OCI-LY7 (cell line): Measurements from ENCODE around the gene GALP.
"Not testable (repeated sequence)": the region's sequence is repeated elsewhere in the genome, so short reads cannot be mapped to it uniquely, and the experiment has no call there.

Source experiments
- EZH2phosphoT487 ChIP-seq: fragments of 200-600 bp; sonication (generic); IDR thresholded peaks from 2 replicates; pipeline ENCODE4 v1.6.1; 2018; ENCODE audit warnings: low read depth, borderline replicate concordance, mild to moderate bottlenecking, mixed run types, antibody characterized with exemption, low read length, moderate library complexity, mixed read lengths
- TF ChIP-seq, protein P1 (sequence below): fragments of 200-600 bp; sonication (generic); conservative IDR thresholded peaks from 2 replicates; pipeline ENCODE4 v1.5.1; 2014; ENCODE audit warnings: mild to moderate bottlenecking, antibody characterized with exemption, low read length, moderate library complexity, mixed read lengths

GRCh38 chr19:56175861-56176307 is at the start of gene GALP:
- TF ChIP-seq, protein P1, sequence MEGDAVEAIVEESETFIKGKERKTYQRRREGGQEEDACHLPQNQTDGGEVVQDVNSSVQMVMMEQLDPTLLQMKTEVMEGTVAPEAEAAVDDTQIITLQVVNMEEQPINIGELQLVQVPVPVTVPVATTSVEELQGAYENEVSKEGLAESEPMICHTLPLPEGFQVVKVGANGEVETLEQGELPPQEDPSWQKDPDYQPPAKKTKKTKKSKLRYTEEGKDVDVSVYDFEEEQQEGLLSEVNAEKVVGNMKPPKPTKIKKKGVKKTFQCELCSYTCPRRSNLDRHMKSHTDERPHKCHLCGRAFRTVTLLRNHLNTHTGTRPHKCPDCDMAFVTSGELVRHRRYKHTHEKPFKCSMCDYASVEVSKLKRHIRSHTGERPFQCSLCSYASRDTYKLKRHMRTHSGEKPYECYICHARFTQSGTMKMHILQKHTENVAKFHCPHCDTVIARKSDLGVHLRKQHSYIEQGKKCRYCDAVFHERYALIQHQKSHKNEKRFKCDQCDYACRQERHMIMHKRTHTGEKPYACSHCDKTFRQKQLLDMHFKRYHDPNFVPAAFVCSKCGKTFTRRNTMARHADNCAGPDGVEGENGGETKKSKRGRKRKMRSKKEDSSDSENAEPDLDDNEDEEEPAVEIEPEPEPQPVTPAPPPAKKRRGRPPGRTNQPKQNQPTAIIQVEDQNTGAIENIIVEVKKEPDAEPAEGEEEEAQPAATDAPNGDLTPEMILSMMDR = not testable (repeated sequence)
- TF ChIP-seq EZH2phosphoT487 = not testable (repeated sequence)
